ENCODE results near the gene GPAT2. TPM values are rescaled to one million over a fixed set of nuclear protein-coding genes. Genes with fewer than 3 reads are reported as not detected.
A peak's percentile ranks its signal among the peaks of the same experiment; 100 is the strongest.
"Not testable (repeated sequence)": the region's sequence is repeated elsewhere in the genome, so short reads cannot be mapped to it uniquely, and the experiment has no call there.

The GPAT2 gene
- total and polyA plus RNA-seq, 3 experiments from 2014 or later = 8.9 to 36.2 (median 33.6) TPM

DNA sequence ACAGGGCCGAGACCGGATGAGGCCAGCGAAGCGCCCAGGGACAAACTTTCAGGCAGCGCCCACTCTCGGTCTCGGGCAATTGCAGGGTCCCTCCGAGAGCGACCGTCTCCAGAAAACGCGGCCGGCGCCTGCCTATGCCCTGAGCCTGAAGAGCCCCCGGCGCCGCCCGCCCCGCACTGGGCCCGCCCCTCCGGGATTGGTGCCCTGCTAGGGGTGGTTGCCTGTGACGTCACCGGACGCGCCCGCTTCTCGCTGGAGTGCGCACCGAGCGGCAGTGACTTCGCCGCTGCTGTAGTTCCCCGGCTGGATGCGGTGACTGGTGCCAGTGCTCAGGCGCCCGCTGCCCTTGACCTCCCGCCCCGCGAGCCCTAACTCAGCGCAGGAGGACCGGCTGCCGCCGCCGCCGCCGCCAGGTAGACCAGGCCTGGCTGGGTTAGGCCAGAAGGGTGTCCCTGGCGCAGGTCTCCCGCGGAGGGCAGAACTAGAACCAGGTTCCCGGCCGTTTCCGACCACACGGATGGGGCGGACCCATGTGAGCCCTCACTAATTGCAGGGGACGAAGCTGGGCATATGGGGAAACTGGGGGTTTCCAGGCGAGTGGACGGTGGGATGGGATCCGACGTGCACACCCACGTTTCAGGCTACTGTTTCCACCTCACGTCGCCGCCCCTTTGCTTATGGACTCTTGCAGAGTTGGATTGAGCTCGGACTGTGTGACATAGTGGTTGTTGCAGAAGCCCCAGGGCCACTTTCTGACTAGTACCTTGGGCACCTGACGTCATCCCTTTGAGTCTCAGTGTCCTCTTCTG is 24.2 kb downstream of the GPAT2 start:
- H3K27ac ChIP-seq (ENCODE audit: low read depth, low read length) = peak overlapping the region; percentile 47
- CTCF ChIA-PET = interaction anchor here (1.3 kb wide), 1 partner anchor 12 kb away, joined by 5 read pairs; no protein-coding TSS in a partner anchor
- not testable (repeated sequence) for H3K36me3 Mint-ChIP-seq

DNA sequence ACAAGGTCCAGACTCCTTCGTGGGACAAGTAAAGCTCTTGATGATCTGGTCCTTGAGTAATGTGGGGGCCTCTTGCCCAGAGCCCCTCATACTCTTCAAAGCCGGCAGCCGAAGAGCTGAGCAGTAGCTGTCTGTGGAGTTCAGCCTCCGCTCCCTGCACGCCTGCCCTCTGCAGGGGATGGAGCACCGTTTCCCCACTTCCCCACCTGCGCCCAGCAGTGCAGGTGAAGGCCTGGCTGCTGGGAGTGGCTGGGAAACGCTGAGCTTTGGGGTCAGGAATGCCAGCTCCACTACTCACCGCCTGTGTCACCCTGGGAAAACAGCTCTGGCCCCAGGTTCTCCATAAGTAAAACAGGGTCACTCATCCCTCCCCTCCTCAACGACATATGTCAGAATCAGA is 24.9 kb downstream of the GPAT2 start:
- peak overlapping the region; percentile 73 to 88 (median 77) for H3K4me3 Mint-ChIP-seq

More for the DNA sequence above, 24.2 kb downstream of the GPAT2 start:
- H3K36me3 ChIP-seq (ENCODE audit: insufficient read depth, low read length); POLR2A ChIA-PET; H3K27me3 ChIP-seq (ENCODE audit: insufficient read depth, low read length, poor library complexity, severe bottlenecking); H3K9me3 Mint-ChIP-seq; H3K9me3 ChIP-seq (ENCODE audit: low read length); H3K4me1 ChIP-seq (ENCODE audit: insufficient read depth, low read length): not testable (repeated sequence)
- H3K4me3 ChIP-seq (ENCODE audit: low read length) = peak overlapping the region; percentile 28
- Mint-ChIP-seq H3K4me1 (peaks cover 9 to 18% (median 12%) of the 10 kb centered on the region in 3 donors), H3K27ac (peak overlapping the region; percentile 72 to 93 (median 89)), H3K27me3 (peaks cover 1 to 18% of the 10 kb centered on the region in 2 donors), H3K4me3 (peak overlapping the region; percentile 73 to 88 (median 77))
- peak; percentile 93 to 97 (median 96) for DNase-seq

DNA sequence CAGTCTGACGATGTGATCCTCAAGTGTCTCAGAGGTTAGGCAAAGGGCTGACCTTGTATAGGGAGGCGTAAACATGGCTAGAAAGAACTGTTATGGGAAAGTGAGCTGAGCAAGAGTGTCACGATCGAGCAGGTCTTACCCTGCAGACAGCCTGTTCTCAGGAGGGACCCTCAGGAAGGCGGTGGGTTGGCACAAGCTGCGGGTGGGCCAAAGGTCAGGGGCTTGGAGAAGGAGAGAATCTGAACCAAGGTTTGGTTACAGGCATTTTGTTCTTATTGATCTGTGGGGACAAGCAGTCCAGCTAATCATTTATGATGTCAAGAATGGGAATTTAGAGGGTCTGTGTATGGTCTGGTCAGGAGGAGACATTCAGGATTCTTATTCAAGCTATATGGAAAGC is 26.7 kb downstream of the GPAT2 start:
- DNase-seq; H3K27me3 ChIP-seq (ENCODE audit: insufficient read depth, low read length, poor library complexity, severe bottlenecking); H3K36me3 ChIP-seq (ENCODE audit: insufficient read depth, low read length); H3K4me1 ChIP-seq (ENCODE audit: insufficient read depth, low read length); H3K9me3 ChIP-seq (ENCODE audit: low read length); POLR2A ChIA-PET; H3K9me3 Mint-ChIP-seq; H3K36me3 Mint-ChIP-seq; H3K4me3 ChIP-seq (ENCODE audit: low read length); H3K27ac ChIP-seq (ENCODE audit: low read depth, low read length): not testable (repeated sequence)
- Mint-ChIP-seq H3K4me3 (peak overlapping the region in 3 of 7 donors; percentile 12 to 26 (median 20)), H3K4me1 (peaks cover 9 to 18% (median 12%) of the 10 kb centered on the region in 3 donors), H3K27me3 (peaks cover 3 to 35% of the 10 kb centered on the region in 2 donors), H3K27ac (peak overlapping the region in 6 of 8 donors; percentile 7 to 81 (median 26))
- CTCF ChIA-PET = interaction anchor here (2.1 kb wide), 1 partner anchor 15 kb away, joined by 8 read pairs; no protein-coding TSS in a partner anchor

More for the DNA sequence above, 24.9 kb downstream of the GPAT2 start:
- H3K36me3 ChIP-seq (ENCODE audit: insufficient read depth, low read length); H3K9me3 Mint-ChIP-seq; H3K9me3 ChIP-seq (ENCODE audit: low read length); H3K4me1 ChIP-seq (ENCODE audit: insufficient read depth, low read length); H3K36me3 Mint-ChIP-seq; POLR2A ChIA-PET; H3K27me3 ChIP-seq (ENCODE audit: insufficient read depth, low read length, poor library complexity, severe bottlenecking): not testable (repeated sequence)
- H3K27me3 Mint-ChIP-seq = peaks cover 1 to 25% of the 10 kb centered on the region in 2 donors
- H3K4me3 ChIP-seq (ENCODE audit: low read length) = peak overlapping the region; percentile 28
- peak overlapping the region; percentile 72 to 95 (median 89) for H3K27ac Mint-ChIP-seq
- peak in 1 of 5 donors; percentile 11 for DNase-seq
- CTCF ChIA-PET = interaction anchor here (1.3 to 2.1 kb wide), 2 partner anchors 13 to 17 kb away, joined by 5 to 8 read pairs; no protein-coding TSS in a partner anchor
- peak overlapping the region; percentile 47 for H3K27ac ChIP-seq (ENCODE audit: low read depth, low read length)
- H3K4me1 Mint-ChIP-seq = peaks cover 9 to 18% (median 12%) of the 10 kb centered on the region in 3 donors

DNA sequence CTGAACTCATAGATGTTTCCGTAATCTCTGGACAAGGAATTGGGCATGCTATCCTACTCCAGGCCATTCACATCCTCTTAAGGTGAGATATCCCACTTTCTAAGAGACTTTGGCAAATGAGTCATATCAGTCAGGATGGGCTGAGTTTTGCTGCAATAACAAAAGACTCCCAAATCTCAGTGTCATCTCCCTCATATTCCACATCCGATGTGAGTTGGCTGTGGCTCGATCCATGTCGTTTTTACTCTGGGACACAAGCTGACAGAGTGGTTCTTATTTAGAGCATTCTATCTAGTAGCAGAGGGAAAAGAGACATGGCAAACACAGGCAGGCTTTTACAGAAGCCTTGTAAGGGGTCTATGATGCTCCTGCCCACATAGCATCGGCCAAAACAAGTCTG is 28.5 kb downstream of the GPAT2 start:
- H3K9me3 ChIP-seq (ENCODE audit: low read length); H3K4me3 ChIP-seq (ENCODE audit: low read length); H3K9me3 Mint-ChIP-seq; H3K36me3 ChIP-seq (ENCODE audit: insufficient read depth, low read length); DNase-seq; H3K27ac ChIP-seq (ENCODE audit: low read depth, low read length); H3K27me3 ChIP-seq (ENCODE audit: insufficient read depth, low read length, poor library complexity, severe bottlenecking); POLR2A ChIA-PET; H3K4me1 ChIP-seq (ENCODE audit: insufficient read depth, low read length): not testable (repeated sequence)
- Mint-ChIP-seq H3K4me1 (peaks cover 9 to 13% (median 10%) of the 10 kb centered on the region in 3 donors), H3K36me3 (peaks cover 0 to 10% (median 0%) of the 10 kb centered on the region in 3 donors), H3K27ac (peak overlapping the region in 2 of 8 donors; percentile 38 to 64), H3K27me3 (peaks cover 9 to 50% of the 10 kb centered on the region in 2 donors), H3K4me3 (peak overlapping the region in 1 of 7 donors; percentile 5)
- CTCF ChIA-PET = interaction anchor here (0.6 kb wide), 1 partner anchor 260 kb away, joined by 3 read pairs; no protein-coding TSS in a partner anchor

DNA sequence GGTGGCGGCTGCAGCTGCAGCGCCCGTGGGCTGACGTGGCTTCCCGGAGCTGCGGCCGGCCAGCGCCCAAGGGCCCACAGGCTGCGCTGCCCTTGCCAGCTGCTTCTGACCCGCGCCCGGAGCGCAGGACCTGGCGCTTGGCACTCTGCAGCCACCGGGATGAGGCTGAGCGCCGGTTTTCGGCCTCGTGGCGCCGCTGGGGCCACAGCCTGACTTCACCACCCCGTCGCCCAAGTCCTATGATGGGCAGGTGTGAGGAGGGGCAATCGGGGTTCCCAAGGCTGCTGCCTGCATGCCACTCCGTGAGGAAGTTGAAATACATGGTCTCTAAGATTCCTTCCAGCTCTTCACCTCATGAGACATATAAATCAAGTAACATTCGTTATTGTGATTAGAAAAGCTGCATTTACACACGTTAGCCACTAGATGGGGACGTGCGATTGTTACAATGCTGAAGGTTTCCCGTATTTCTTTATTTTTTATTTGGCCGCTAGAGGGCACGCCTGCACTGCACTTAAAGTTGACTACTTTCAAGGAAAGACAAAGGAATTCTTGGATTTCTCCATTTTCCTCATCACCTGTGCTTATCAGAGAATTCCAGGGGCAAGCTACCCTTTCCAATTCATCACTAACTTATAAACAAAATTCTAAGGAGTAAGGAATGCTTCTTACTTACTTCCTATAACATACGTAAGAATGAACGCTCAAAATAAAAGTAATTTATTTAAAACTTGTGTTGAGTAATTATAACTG is 42.0 kb downstream of the GPAT2 start:
- Mint-ChIP-seq H3K27me3 (peaks cover 5 to 23% of the 10 kb centered on the region in 2 donors), H3K27ac (peak overlapping the region; percentile 86 to 96 (median 94)), H3K4me3 (peak overlapping the region; percentile 90 to 98 (median 93))
- not testable (repeated sequence) for H3K9me3 ChIP-seq (ENCODE audit: low read length); H3K27me3 ChIP-seq (ENCODE audit: insufficient read depth, low read length, poor library complexity, severe bottlenecking); H3K36me3 ChIP-seq (ENCODE audit: insufficient read depth, low read length); H3K4me1 Mint-ChIP-seq; H3K4me1 ChIP-seq (ENCODE audit: insufficient read depth, low read length); H3K9me3 Mint-ChIP-seq; H3K36me3 Mint-ChIP-seq
- H3K4me3 ChIP-seq (ENCODE audit: low read length) = peak overlapping the region; percentile 70
- ChIA-PET POLR2A (interaction anchor here (1.0 to 1.1 kb wide), 3 partner anchors 165 to 182 kb away, joined by 3 to 5 read pairs (median 5); no protein-coding TSS in a partner anchor), CTCF (interaction anchor here (0.8 to 2.9 kb wide), 13 partner anchors 16 to 561 kb away, joined by 3 to 17 read pairs (median 5); partner anchors contain the start of genes ADRA2B, ASTL and STARD7)
- DNase-seq = peak; percentile 15 to 70 (median 67)
- peak overlapping the region; percentile 38 for H3K27ac ChIP-seq (ENCODE audit: low read depth, low read length)

DNA sequence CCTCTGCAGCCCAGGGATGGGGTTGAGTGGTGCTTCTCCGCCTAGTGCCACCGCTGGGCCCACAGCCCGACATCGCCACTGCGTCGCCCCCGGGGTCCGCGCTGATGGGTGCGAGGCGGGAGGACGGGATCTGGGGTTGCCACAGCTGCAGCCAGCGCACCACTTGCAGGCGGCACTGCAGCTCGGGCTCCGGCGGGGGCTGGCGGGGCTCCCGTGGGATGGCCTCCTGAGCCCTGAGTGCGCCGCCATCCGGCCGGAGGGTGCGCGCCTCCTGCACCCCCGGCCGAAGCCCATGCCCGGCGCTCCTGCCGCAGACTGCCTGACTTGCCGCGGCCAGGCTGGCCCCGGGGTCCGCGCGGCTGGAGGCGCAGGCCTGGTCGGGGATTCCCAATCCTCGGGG is 42.6 kb downstream of the GPAT2 start:
- Mint-ChIP-seq H3K4me3 (peak overlapping the region in 6 of 7 donors; percentile 68 to 97 (median 73)), H3K27ac (peak overlapping the region in 5 of 8 donors; percentile 57 to 98 (median 74)), H3K27me3 (peaks cover 5 to 21% of the 10 kb centered on the region in 2 donors)
- not testable (repeated sequence) for H3K4me3 ChIP-seq (ENCODE audit: low read length); H3K27ac ChIP-seq (ENCODE audit: low read depth, low read length); H3K4me1 Mint-ChIP-seq; H3K4me1 ChIP-seq (ENCODE audit: insufficient read depth, low read length); H3K36me3 ChIP-seq (ENCODE audit: insufficient read depth, low read length); H3K9me3 Mint-ChIP-seq; H3K27me3 ChIP-seq (ENCODE audit: insufficient read depth, low read length, poor library complexity, severe bottlenecking); H3K9me3 ChIP-seq (ENCODE audit: low read length); H3K36me3 Mint-ChIP-seq
- peak in 4 of 5 donors; percentile 13 to 62 (median 53) for DNase-seq
- POLR2A ChIA-PET = interaction anchor here (1.0 to 1.1 kb wide), 3 partner anchors 166 to 183 kb away, joined by 3 to 5 read pairs (median 5); no protein-coding TSS in a partner anchor
- CTCF ChIA-PET = interaction anchor here (0.8 to 2.9 kb wide), 12 partner anchors 17 to 562 kb away, joined by 3 to 17 read pairs (median 5); partner anchors contain the start of genes ADRA2B, ASTL and STARD7

DNA sequence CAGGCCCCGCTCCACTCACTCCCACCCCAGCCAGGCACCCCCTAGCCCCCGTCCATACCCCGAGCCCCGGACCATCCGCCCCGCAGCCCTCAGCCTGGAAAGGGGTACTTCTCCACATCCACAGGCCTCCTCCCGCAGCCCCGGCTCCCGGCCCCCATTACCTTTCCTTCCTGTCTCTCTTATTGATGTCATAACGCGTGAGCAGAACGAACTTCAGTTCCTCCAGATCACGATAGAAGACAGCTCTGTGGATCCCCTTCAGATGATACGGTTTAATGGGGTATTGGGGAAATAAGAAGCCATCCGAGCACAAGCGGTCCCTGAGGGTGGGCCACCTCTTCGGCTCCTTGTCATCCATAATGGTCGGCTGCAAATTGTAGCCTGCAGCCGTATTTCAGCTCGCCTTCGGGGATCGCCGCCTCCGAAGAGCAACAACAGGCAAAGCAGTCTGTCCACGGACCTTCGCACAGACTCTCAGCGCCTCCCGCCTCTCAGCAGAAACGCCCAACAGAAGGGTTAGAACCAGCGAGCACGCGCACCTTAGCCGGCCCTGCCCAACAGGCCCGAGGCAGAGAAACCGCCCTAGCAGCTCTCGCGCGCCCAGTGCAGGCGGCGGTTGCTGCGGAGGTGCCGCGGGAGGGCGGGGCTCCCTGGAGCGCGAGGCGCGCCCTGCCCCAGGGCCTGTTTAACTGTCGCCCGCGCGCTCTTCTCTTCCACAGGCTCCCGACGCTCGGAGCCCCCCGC is 43.2 kb downstream of the GPAT2 start, which contains the start of gene ANKRD36C:
ANKRD36C (minus strand) TSS at position 474 of the 744 bp plus-strand sequence; CDS start at position 358, 116 bp downstream.
- H3K36me3 ChIP-seq (ENCODE audit: insufficient read depth, low read length); H3K4me1 ChIP-seq (ENCODE audit: insufficient read depth, low read length); H3K27me3 ChIP-seq (ENCODE audit: insufficient read depth, low read length, poor library complexity, severe bottlenecking); H3K9me3 ChIP-seq (ENCODE audit: low read length); H3K9me3 Mint-ChIP-seq; H3K4me1 Mint-ChIP-seq: not testable (repeated sequence)
- Mint-ChIP-seq H3K4me3 (peak within 1 kb of the TSS; percentile 93 to 98 (median 95)), H3K27me3 (peaks cover 5 to 21% of the 10 kb centered on the region in 2 donors), H3K36me3 (peaks cover 0 to 11% (median 0%) of the 10 kb centered on the region in 3 donors), H3K27ac (peak within 1 kb of the TSS; percentile 89 to 99 (median 96))
- Histone ChIP-seq H3K4me3 (ENCODE audit: low read length) (peak within 1 kb of the TSS; percentile 80), H3K27ac (ENCODE audit: low read depth, low read length) (peak within 1 kb of the TSS; percentile 83)
- CTCF ChIA-PET = interaction anchor here (1.6 to 2.9 kb wide), 3 partner anchors 17 to 147 kb away, joined by 8 to 17 read pairs (median 11); partner anchors contain the start of genes ADRA2B and ASTL
- peak in 4 of 5 donors; percentile 14 to 58 (median 54) for DNase-seq
- POLR2A ChIA-PET = interaction anchor here (0.6 to 1.0 kb wide), 3 partner anchors 173 to 344 kb away, joined by 3 to 6 read pairs (median 5); no protein-coding TSS in a partner anchor

All from CD8-positive, alpha-beta memory T cell (primary cell).